Panc1 (cell line): Measurements from ENCODE around the gene UNKL. TPM values are rescaled to one million over a fixed set of nuclear protein-coding genes. Genes with fewer than 3 reads are reported as not detected.

Experiments
- ATAC-seq: fragments of 200-7000 bp; cut with Tn5 transposase; 2 replicates; pipeline ENCODE4 v1.9.1; 2020; ENCODE audit warnings: mild to moderate bottlenecking, moderate library complexity
- BruUV-seq: library from RNA; stranded (reverse); fragments of 400-500 nt; replicated peaks from 2 replicates; lab custom pipeline; 2021; lab: Mats Ljungman, UMichigan
- CTCF ChIA-PET: fragments of 300-600 bp; sonication (Branson Sonifier 250); formaldehyde crosslinking; loops from one replicate; lab custom pipeline; 2022; ENCODE audit warnings: antibody characterized with exemption; lab: Charles Lee
- POLR2A ChIA-PET: fragments of 300-600 bp; sonication (Branson Sonifier 250); formaldehyde crosslinking; loops from one replicate; lab custom pipeline; 2022; ENCODE audit warnings: antibody characterized with exemption; lab: Charles Lee
- DNase-seq: peaks from one replicate; pipeline ENCODE4 v3.0.0-alpha.2; 2010; ENCODE audit warnings: low read depth, low spot score
- H3K27ac ChIP-seq: 2 replicates; pipeline ENCODE4 v1.5.1; 2011; ENCODE audit warnings: mild to moderate bottlenecking, low read length, inconsistent platforms
- H3K27me3 ChIP-seq: fragments of 200-500 bp; sonication (Bioruptor generic); 2 replicates; pipeline ENCODE4 v1.6.0; 2014; ENCODE audit warnings: low read length, inconsistent platforms; ENCODE audit not compliant: control insufficient read depth, insufficient read depth
- H3K36me3 ChIP-seq: fragments of 200-500 bp; sonication (Bioruptor generic); 2 replicates; pipeline ENCODE4 v1.5.1; 2014; ENCODE audit warnings: inconsistent platforms, mild to moderate bottlenecking, low read length, moderate library complexity; ENCODE audit not compliant: control insufficient read depth, insufficient read depth
- H3K4me1 ChIP-seq: 2 replicates; pipeline ENCODE4 v1.5.1; 2011; ENCODE audit warnings: inconsistent platforms, mild to moderate bottlenecking, low read length, moderate library complexity; ENCODE audit not compliant: control insufficient read depth, insufficient read depth
- H3K4me3 ChIP-seq, 2 experiments: 2 replicates each; pipeline ENCODE4 v1.5.1; 2011 to 2012; ENCODE audit warnings: low read depth in 2 of 2, low read length in 2 of 2, mild to moderate bottlenecking in 2 of 2, inconsistent platforms in 1 of 2, moderate library complexity in 1 of 2
- H3K9me3 ChIP-seq: fragments of 200-500 bp; sonication (Bioruptor generic); 2 replicates; pipeline ENCODE4 v1.5.1; 2014; ENCODE audit warnings: low read depth, mild to moderate bottlenecking, inconsistent platforms, low read length, moderate library complexity; ENCODE audit not compliant: control insufficient read depth, insufficient read depth
- POLR2AphosphoS5 ChIP-seq: IDR thresholded peaks from 2 replicates; pipeline ENCODE4 v1.6.1; 2012; ENCODE audit warnings: mild to moderate bottlenecking, low read depth, low read length, moderate library complexity
- REST ChIP-seq, 2 experiments: IDR thresholded peaks; 2 replicates each; pipeline ENCODE4 v1.6.1; 2011 to 2012; ENCODE audit warnings: low read depth in 2 of 2, control low read depth in 1 of 2, low read length in 1 of 2, mild to moderate bottlenecking in 1 of 2, moderate library complexity in 1 of 2; ENCODE audit not compliant: insufficient read depth in 1 of 2
- SIN3A ChIP-seq: IDR thresholded peaks from 2 replicates; pipeline ENCODE4 v1.6.1; 2012; ENCODE audit warnings: low read depth, mild to moderate bottlenecking, low read length, moderate library complexity, borderline replicate concordance; ENCODE audit not compliant: insufficient read depth
- TCF7L2 ChIP-seq: IDR thresholded peaks from 2 replicates; pipeline ENCODE4 v1.6.1; 2011; ENCODE audit warnings: mild to moderate bottlenecking, low read depth, low read length, inconsistent platforms
- in situ Hi-C: cut with HindIII; loops from 2 replicates; pipeline ENCODE4 v1.10.0; 2016; ENCODE audit warnings: low sequenced_read_pairs, low pct_unique_long_range_greater_than_20kb
- intact Hi-C: fragments of 100-400 bp; cut with micrococcal nuclease; formaldehyde crosslinking; loops from one replicate; pipeline ENCODE4 v1.10.0; 2022; ENCODE audit not compliant: unreplicated experiment
- total RNA-seq: library from RNA; stranded (reverse); gene quantifications from one replicate; pipeline ENCODE4 v1.2.1, GENCODE V29; 2021; ENCODE audit not compliant: unreplicated experiment
- TF ChIP-seq, protein P1 (sequence below): fragments of 450-650 bp; IDR thresholded peaks from 2 replicates; pipeline ENCODE4 v1.5.1; 2017; ENCODE audit warnings: mild to moderate bottlenecking

UNKL gene
- total RNA-seq, 1 experiment from 2014 or later = 26.6 TPM

- in situ Hi-C loops (no loop called here), intact Hi-C loops (no loop called here)
- no peak for DNase-seq
- ATAC-seq = no peak
- no TSS peak for BruUV-seq
- ChIA-PET POLR2A (no interaction called here), CTCF (no interaction called here)
- no peaks in the 10 kb centered on the region for H3K36me3 ChIP-seq
- H3K9me3 ChIP-seq = no peaks in the 10 kb centered on the region
- no peaks in the 10 kb centered on the region for H3K4me1 ChIP-seq
- no peaks in the 10 kb centered on the region for H3K27me3 ChIP-seq
- H3K27ac ChIP-seq = no peak overlapping the region
- no peak overlapping the region for H3K4me3 ChIP-seq
- no peak for TF ChIP-seq POLR2AphosphoS5
- no peak for TF ChIP-seq TCF7L2
- TF ChIP-seq SIN3A = no peak
- no peak for TF ChIP-seq REST (IDR thresholded peaks at IDR 0.05; ENCODE audit: insufficient read depth in 1 of 2, low read depth in 2 of 2, low read length in 1 of 2)
- TF ChIP-seq, protein P1, sequence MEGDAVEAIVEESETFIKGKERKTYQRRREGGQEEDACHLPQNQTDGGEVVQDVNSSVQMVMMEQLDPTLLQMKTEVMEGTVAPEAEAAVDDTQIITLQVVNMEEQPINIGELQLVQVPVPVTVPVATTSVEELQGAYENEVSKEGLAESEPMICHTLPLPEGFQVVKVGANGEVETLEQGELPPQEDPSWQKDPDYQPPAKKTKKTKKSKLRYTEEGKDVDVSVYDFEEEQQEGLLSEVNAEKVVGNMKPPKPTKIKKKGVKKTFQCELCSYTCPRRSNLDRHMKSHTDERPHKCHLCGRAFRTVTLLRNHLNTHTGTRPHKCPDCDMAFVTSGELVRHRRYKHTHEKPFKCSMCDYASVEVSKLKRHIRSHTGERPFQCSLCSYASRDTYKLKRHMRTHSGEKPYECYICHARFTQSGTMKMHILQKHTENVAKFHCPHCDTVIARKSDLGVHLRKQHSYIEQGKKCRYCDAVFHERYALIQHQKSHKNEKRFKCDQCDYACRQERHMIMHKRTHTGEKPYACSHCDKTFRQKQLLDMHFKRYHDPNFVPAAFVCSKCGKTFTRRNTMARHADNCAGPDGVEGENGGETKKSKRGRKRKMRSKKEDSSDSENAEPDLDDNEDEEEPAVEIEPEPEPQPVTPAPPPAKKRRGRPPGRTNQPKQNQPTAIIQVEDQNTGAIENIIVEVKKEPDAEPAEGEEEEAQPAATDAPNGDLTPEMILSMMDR = no peak
Observed at GRCh38 chr16:1401758-1402154, 12.7 kb downstream of the UNKL start.

GRCh38 chr16:1401061-1401757 lies 13.3 kb downstream of the UNKL start:
- DNase-seq = no peak

More at GRCh38 chr16:1401061-1401757, 13.3 kb downstream of the UNKL start:
- CTCF ChIA-PET = interaction anchor here (0.7 kb wide), 1 partner anchor 344 kb away, joined by 3 read pairs; no protein-coding TSS in a partner anchor
- intact Hi-C loops (no loop called here), in situ Hi-C loops (no loop called here)
- no peak for ATAC-seq
- Histone ChIP-seq H3K4me3 (no peak overlapping the region), H3K27me3 (no peaks in the 10 kb centered on the region), H3K36me3 (no peaks in the 10 kb centered on the region), H3K9me3 (no peaks in the 10 kb centered on the region), H3K27ac (no peak overlapping the region), H3K4me1 (no peaks in the 10 kb centered on the region)
- POLR2A ChIA-PET = no interaction called here
- TF ChIP-seq SIN3A (no peak), POLR2AphosphoS5 (no peak), TCF7L2 (no peak)
- BruUV-seq = no TSS peak
